GM03348 (cell line): Measurements from ENCODE around the gene SOX8.
"Not testable (repeated sequence)": the region's sequence is repeated elsewhere in the genome, so short reads cannot be mapped to it uniquely, and the experiment has no call there.

Experiments used
- DNase-seq: peaks from one replicate; pipeline ENCODE4 v3.0.0; 2012; ENCODE audit warnings: low spot score

Gene SOX8

GRCh38 chr16:1008085-1008484, 26.5 kb downstream of the SOX8 start:
- DNase-seq = no peak

- DNase-seq = no peak
These were observed 28.0 kb downstream of the SOX8 start for GRCh38 chr16:1009358-1010150.

- DNase-seq = no peak
These were observed 28.7 kb downstream of the SOX8 start for GRCh38 chr16:1010251-1010650.

DNA sequence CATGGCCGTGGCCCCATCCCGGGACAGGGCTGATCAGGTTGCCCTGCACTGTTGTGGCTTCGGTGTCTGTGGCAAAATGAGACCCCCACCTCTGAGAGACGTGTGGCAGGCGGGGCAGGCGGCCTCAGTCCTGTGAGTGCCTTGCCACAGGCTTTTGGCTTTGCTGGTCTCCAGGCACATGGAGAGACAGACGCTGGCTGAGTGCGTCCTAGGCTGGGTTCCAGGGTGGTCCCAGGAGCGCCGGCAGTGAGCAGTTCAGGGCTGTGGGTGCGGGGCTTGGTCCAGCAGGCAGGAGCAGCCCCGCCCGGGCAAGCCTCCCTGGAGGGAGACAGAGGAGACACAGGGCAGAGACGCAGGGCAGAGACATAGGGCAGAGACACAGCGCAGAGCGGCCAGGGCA, 29.2 kb downstream of the SOX8 start:
- DNase-seq = no peak

GRCh38 chr16:1011316-1012082, 29.9 kb downstream of the SOX8 start:
- DNase-seq = no peak

- no peak for DNase-seq
These were observed 30.6 kb downstream of the SOX8 start for GRCh38 chr16:1012135-1012534.

- DNase-seq = no peak
These were observed 31.4 kb downstream of the SOX8 start for GRCh38 chr16:1012722-1013592.

DNA sequence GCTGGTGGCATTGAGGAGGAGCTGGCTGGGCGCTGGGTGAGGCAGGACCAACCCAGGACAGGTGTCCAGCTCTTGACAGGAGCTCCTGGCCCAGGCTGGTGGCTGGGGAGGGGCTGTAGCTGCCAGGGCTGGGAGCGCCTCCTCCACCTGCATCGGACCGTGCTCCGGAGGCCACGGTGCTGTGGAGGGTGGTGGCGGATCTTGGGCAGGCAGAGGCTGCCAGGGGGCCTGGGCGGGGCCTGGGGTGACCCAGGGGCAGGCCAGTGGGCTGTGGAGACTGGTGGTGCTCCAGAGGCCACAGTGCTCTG, 32.0 kb downstream of the SOX8 start:
- no peak for DNase-seq

DNA sequence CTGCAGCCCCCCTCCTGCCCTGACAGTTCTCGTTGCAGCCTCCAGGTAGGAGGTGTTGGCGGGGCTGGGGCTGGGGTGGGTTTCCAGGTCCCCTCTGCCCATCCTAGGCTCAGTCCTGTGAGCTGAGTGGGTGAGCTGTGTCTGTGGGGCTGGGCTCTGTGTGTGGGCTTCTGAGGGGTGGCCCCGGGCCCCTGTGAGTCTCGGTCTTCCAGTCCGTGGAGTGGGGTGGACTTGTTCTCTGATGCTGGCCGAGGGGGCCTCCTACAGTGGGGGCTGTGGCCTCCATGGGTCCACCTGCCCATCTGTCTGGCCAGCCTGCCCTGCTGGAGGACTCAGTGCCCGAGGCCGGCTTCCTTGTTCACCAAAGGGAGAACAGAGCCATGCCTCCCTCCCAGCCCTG, 32.7 kb downstream of the SOX8 start:
- no peak for DNase-seq

GRCh38 chr16:1014771-1015495, 33.4 kb downstream of the SOX8 start:
- DNase-seq = no peak

GRCh38 chr16:1018447-1019198, 37.1 kb downstream of the SOX8 start:
- no peak for DNase-seq

DNA sequence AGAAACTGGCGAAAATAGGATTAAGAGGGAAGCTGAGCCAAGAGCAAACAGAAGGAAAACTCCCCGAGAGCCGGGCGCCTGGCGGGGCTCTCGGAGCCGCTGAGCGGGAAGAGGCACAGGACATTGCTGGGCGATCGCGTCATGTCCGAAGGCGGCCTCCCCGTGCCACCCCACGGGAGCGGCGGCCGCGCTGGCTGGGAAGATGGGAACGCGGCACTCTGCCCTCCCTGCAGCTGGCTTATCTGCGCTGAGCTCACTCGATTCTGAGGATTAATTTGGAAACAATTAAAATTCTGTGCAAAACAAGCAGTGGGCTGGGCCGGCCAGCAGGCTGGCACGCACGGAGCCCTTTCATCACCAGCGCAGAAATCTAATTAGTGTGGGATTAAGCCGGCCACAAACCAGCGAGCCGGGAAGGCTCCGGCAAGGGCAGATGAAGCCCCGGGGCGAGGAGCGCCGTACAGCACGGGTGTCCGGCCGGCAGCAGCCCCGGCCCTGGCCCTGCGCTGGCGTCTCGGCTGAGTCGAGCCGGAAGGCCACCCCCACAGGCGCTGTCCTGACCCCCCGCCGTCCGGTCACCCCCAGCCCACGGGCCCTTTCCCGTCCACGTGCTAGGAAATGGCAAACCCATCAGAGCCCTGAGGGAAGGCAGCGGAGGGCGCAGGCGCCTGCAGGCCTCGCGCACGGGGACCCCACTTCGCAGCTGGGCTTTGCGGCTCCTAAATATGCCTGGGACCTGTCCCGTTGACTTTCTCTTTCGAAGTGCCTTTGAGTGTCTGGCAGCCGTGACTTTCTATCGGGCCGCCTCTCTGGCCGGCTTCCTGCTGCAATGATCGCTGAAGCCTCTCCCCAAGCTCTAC, 37.9 kb downstream of the SOX8 start:
- peak; percentile 92 for DNase-seq

GRCh38 chr16:1020091-1020399, 38.5 kb downstream of the SOX8 start:
- no peak for DNase-seq

GRCh38 chr16:1020591-1020990, 39.0 kb downstream of the SOX8 start:
- DNase-seq = no peak

GRCh38 chr16:1021553-1022160, 40.1 kb downstream of the SOX8 start:
- DNase-seq = no peak

- no peak for DNase-seq
These were observed 40.9 kb downstream of the SOX8 start for GRCh38 chr16:1022466-1022865.

DNA sequence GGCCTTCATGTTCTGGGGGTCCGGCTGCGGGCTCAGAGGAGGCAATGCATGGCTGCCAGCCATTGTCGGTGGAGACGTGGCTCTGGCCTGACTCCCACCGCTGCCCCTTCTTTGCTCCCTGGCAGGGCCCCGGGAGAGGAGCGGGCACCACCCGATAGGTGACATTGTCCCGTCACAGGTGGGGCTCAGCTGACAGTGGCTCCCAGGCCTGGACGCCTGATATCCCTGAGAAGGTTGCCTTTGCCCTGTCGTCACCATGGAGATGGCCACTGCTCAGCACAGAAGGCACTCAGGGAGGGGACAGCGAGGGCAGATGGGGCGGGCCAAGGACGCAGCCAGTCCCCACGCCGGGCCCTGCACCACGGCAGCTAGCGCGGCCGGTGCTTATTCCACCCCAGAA, 42.6 kb downstream of the SOX8 start:
- no peak for DNase-seq

DNA sequence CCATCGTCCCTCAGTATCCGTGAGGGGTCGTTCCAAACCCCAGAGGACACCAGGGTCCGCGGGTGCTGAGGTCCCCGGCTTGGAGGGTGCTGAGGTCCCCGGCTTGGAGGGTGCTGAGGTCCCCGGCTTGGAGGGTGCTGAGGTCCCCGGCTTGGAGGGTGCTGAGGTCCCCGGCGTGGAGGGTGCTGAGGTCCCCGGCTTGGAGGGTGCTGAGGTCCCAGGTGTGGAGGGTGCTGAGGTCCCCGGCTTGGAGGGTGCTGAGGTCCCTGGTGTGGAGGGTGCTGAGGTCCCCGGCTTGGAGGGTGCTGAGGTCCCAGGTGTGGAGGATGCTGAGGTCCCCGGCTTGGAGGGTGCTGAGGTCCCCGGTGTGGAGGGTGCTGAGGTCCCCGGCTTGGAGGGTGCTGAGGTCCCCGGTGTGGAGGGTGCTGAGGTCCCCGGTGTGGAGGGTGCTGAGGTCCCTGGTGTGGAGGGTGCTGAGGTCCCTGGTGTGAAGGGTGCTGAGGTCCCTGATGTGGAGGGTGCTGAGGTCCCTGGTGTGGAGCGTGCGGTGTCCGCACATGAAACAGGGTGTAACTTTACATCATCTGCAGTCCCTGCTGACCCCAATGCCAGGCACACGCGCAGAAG, 43.7 kb downstream of the SOX8 start:
- not testable (repeated sequence) for DNase-seq

DNA sequence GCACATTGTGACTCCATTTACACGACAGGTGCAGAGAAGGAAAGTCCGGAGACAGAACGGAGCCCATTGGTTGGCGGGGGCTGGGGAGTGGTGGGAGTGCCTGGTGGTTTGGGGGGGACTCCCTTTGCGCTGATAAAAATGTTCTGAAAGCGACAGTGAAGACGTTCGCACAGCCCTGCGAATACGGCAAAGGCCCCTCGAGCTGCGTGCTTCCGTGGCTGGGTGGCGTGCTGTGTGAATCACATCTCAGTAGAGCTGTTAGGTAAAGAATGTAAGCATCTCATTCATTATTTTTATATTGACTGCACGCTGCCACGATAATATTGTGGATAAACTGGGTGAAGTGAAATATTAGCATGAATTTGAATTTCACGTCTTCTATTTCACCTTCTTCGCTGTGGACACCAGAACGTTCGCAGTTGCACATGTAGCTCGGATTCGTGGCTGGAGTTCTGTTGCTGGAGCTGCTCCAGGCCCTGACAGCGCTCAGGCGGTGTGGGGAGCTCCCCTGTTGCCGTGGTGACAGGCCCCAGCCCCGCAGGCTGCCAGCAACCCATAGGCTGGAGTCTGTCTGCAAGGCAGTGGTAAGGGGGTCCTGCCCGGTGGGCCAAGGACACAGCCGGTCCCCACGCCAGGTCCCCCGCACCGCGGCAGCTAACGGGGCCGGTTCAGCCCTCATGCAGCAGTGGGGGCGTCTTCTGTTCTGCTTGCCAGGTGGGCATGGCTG, 44.6 kb downstream of the SOX8 start:
- no peak for DNase-seq
